GM19025 (cell line): Measurements from ENCODE around the gene HIF1A.
"Not testable (repeated sequence)": the region's sequence is repeated elsewhere in the genome, so short reads cannot be mapped to it uniquely, and the experiment has no call there.

Experiments used
- ATAC-seq: cut with Tn5 transposase; IDR thresholded peaks from one replicate; pipeline ENCODE4 v1.9.1; 2021; ENCODE audit warnings: mild to moderate bottlenecking, low read depth, moderate library complexity; ENCODE audit not compliant: unreplicated experiment

The HIF1A gene

GRCh38 chr14:61705017-61705416 is 9.7 kb downstream of the HIF1A start:
- ATAC-seq = no peak

- ATAC-seq = no peak
Measured at GRCh38 chr14:61706096-61706690, 10.9 kb downstream of the HIF1A start.

DNA sequence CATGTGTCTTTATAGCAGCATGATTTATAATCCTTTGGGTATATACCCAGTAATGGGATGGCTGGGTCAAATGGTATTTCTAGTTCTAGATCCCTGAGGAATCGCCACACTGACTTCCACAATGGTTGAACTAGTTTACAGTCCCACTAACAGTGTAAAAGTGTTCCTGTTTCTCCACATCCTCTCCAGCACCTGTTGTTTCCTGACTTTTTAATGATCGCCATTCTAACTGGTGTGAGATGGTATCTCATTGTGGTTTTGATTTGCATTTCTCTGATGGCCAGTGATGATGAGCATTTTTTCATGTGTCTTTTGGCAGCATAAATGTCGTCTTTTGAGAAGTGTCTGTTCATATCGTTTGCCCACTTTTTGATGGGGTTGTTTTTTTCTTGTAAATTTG is 12.5 kb downstream of the HIF1A start:
- not testable (repeated sequence) for ATAC-seq

DNA sequence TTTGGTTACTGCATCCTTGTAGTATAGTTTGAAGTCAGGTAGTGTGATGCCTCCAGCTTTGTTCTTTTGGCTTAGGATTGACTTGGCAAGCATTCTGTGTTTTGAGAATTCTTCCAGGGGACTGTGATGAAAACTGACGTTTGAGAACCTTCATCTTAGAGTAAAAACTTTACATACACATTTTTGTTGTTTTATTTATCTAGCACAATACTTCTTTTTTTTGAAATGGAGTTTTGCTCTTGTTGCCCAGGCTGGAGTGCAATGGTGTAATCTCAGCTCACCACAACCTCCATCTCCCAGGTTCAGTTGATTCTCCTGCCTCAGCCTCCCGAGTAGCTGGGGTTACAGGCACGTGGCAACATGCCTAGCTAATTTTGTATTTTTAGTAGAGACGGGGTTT is 13.4 kb downstream of the HIF1A start:
- not testable (repeated sequence) for ATAC-seq

GRCh38 chr14:61710853-61711817 is 15.8 kb downstream of the HIF1A start:
- ATAC-seq = no peak

DNA sequence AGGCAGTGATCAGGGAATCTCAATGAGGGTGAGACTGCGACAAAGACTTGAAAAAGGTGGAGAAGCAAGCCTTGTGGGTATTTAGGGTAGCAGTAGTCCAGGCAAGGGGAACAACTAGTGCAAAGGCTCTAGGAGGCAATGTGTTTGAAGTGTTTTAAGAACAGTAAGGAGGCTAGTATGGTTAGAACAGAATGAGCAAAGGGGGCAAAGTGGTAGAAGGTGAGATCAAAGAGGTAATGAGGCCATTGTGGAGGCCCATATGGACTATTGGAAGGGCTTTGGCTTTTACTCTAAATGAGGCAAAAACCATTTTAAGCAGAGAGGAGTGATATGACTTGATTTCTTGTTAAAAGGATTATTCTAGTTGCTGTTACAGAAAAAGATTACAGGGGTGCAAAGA is 16.8 kb downstream of the HIF1A start:
- ATAC-seq = no peak

DNA sequence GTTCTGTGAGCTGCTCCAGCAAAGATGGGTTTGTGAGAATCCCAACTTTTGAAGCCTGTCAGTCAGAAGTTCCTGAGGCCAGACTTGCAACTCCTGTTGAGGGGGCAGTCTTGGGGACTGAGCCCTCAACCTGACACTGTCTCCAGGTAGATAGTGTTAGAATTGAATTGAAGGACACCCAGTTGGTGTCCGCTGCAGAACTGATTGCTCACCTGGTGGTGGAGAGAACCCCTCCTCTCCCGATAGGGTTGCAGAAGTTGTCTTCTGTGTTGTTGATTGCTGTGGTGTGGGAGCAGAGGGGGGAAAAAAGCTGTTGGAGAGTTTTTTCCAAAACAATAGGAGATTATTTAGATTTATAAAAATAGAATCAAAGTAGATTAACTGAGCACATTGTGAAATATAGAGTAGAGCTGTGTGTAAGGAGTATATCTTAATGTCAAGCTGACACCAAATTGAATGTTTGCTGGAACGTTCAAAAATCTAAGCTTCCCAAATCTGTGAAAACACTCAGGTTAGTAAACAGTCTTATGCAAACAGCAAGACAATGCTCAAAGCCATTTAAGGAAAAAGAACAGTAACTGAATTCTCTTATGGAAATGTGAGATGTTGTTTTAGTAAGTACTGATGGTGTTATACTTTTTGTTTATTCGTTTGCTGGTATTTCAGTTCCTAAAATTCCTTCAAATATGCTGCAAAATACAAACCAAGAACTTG is 18.6 kb downstream of the HIF1A start:
- no peak for ATAC-seq

- ATAC-seq = no peak
Measured at GRCh38 chr14:61716956-61717355, 21.6 kb downstream of the HIF1A start.

DNA sequence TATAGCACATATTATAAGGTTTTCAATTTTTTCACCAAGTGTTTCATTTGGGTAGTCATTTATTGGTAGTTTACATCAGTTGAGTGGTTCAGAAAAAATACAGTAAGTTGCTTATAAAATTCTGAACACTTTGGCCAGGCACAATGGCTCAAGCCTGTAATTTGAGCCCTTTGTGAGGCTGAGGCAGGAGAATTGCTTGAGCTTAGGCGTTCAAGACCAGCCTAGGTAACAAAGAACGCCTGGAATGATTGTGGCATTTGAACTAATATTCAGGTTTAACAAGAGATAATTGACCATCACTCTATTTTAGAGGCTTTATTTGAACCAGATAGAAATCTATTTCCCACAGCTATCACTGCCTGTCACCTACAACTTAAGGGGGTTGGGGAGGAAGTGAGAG is 22.7 kb downstream of the HIF1A start:
- no peak for ATAC-seq

DNA sequence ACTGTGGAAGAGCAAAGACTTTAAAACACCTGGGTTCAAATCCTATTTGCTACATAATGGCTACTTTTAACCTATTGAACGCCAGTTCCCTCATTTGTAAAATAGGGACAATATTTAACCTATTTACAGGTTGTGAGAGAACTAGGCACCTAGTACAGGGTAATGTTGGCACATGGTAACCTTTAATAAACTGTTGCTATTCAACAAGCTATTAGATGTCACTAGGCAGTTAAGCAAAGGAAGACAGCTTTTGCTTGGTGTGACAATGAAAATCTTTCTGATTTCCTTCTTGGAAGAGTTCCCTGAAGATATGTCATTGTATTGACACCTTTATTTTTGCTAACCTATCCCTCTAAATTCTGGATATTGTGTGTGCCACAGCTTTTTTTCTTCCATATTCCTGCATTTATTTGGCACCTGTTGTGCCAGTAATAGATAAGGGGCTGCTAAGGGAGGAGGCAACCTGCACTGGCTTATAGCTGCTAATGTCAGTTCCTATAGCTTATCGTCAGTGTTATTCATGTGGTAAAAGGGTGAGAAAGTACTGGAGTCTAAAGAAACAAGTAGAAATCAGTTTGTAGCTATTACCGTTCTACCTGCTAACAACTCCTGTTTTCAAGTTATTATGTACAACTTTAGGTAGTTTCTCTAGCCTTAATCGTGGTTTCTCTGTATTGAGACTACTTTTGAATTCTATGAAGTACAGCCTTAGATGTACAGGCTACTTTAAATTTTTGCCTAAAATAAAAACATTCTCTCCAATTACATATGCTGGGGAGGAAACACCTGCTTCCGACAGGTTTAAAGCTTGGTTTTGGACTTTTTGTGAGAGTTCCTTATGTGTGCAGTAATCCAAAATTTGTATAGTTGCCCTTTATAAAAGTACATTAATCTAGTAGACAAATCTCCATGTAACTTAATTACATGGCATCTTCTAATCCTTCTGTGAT is 24.3 kb downstream of the HIF1A start:
- ATAC-seq = no peak

DNA sequence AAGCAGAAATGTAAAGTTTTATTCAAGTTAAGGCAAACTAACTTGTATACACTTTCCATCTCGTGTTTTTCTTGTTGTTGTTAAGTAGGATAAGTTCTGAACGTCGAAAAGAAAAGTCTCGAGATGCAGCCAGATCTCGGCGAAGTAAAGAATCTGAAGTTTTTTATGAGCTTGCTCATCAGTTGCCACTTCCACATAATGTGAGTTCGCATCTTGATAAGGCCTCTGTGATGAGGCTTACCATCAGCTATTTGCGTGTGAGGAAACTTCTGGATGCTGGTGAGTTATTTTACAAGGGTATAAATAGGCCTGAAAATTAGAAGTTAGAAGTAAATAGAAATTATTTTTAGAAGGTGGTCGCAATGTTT is 25.0 kb downstream of the HIF1A start:
- no peak for ATAC-seq

DNA sequence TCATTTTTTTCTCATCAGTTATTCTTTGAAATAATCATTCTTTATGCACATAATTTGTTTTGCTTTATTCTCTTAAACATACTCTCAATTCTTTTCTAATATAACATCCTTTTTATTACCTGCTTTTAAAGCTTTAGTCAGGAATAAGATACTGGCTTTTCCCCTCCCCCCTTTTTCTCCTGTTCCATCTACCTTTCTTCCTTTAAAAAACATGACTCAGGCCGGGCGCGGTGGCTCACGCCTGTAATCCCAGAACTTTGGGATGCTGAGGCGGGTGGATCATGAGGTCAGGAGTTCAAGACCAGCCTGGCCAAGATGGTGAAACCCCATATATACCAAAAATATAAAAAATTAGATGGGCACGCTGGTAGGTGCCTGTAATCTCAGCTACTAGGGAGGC is 25.4 kb downstream of the HIF1A start:
- ATAC-seq = no peak

DNA sequence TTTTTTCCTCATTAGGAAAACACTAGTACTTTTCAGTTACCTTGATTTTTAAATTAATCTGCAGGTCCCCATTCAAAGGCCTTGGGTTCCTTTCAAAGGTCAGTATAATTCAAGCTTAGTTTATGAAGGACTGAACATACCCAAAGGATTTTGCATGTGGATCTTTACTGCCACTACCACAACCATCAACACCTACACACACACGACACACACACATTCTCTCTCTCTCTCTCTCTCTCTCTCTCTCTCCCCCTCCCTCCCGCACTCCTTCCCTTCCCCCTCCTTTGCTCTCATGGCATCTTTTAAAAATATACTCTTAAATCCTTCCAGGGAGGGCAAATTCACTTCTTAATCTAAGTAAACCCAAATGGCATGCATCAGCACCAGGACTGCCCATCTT is 28.8 kb downstream of the HIF1A start:
- ATAC-seq = no peak

DNA sequence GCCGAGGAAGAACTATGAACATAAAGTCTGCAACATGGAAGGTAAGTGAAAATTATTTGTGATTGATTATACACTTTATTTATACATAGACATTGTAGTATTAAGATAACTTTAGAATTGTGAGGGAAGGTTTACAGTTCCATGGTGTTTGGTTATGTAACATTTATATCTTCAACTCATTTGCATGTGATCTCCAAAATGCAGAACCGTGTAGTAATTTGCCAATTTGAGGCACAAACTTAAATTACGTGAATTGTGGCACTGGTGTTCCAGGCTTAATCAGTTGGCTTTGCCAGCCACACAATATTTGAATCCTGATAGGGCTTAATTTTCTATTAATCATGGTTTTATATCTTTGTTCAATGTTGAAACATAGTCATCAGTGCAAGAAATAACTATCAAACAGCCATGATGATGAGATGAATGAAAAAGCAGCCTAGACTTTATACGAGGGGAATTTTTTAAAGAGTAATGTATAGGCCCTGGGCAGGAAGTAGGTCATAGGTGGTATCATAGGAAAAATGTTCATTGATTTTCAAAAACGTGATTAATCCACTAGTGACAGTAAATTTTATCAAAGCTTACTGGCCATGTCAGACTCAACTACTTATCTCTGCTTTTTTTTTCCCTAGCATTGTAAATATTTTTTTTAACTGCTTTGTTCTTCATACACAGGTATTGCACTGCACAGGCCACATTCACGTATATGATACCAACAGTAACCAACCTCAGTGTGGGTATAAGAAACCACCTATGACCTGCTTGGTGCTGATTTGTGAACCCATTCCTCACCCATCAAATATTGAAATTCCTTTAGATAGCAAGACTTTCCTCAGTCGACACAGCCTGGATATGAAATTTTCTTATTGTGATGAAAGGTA is 31.7 kb downstream of the HIF1A start:
- no peak for ATAC-seq

DNA sequence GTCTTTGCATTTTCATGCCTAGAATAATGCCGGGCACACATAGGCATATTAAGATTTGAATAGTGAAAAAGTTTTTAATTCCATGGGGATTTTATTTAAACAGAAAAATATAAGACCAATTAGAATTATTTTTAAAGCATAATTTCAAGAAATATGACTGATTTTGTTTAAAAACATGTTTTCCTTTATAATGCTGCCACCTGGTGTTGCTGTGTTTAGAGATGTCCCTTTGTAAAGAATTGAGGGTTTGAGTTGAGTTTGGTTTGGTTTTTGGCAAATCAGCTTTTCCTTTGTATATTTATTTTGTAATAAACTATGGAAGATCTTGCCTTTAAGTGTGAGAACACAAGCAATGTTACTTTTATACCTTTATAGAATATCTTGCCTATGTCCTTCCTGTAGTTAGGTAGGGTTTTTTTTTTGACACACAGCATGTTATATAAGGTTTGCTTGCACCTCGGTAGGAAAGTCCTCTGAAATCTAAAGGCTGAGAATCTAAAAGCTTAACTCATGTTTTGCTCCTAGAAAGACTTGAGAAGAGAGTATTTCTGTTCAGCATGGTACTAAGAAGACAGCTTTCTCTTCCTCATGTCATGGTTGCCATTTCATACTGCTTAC is 35.6 kb downstream of the HIF1A start:
- no peak for ATAC-seq

DNA sequence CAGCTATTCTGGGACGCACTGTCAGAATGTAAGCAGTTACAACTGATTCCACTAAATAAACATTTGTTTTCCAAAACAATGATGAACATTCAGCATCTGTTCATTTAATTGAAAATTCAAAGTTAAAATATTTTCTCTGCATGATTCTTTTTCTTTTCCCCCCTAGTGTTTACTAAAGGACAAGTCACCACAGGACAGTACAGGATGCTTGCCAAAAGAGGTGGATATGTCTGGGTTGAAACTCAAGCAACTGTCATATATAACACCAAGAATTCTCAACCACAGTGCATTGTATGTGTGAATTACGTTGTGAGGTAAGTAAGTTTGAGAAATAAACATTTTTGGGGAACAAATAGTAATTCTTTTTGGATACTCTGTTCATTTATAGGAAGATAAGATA is 38.7 kb downstream of the HIF1A start:
- ATAC-seq = no peak

- no peak for ATAC-seq
Measured at GRCh38 chr14:61736751-61737150, 41.4 kb downstream of the HIF1A start.

GRCh38 chr14:61737915-61738314 is 42.6 kb downstream of the HIF1A start:
- no peak for ATAC-seq

- ATAC-seq = no peak
Measured at GRCh38 chr14:61739133-61739532, 43.8 kb downstream of the HIF1A start.
